Neural progenitor cell (in vitro differentiated cells): ENCODE data around the gene RASEF. TPM values are rescaled to one million over a fixed set of nuclear protein-coding genes. Genes with fewer than 3 reads are reported as not detected.

Source experiments
- DNase-seq: peaks from one replicate; pipeline ENCODE4 v3.0.0-alpha.2; 2016; ENCODE audit warnings: low spot score
- H2AFZ ChIP-seq: fragments of 200-600 bp; sonication (generic); replicated peaks from 2 replicates; pipeline ENCODE4 v1.6.1; 2016; ENCODE audit warnings: antibody characterized with exemption
- H3F3A ChIP-seq: fragments of 200-600 bp; sonication (generic); 2 replicates; pipeline ENCODE4 v1.6.1; 2016; ENCODE audit warnings: antibody characterized with exemption, low read depth
- H3K27ac ChIP-seq: fragments of 200-600 bp; sonication (generic); 2 replicates; pipeline ENCODE4 v1.5.1; 2016; ENCODE audit warnings: mild to moderate bottlenecking
- H3K27me3 ChIP-seq: fragments of 200-600 bp; sonication (generic); 2 replicates; pipeline ENCODE4 v1.6.1; 2016; ENCODE audit warnings: mild to moderate bottlenecking, moderate library complexity
- H3K36me3 ChIP-seq: fragments of 200-600 bp; sonication (generic); 2 replicates; pipeline ENCODE4 v1.5.1; 2016
- H3K4me1 ChIP-seq: fragments of 200-600 bp; sonication (generic); 2 replicates; pipeline ENCODE4 v1.6.1; 2016; ENCODE audit warnings: mixed run types
- H3K4me2 ChIP-seq: fragments of 200-600 bp; sonication (generic); 2 replicates; pipeline ENCODE4 v1.6.1; 2016
- H3K4me3 ChIP-seq: fragments of 200-600 bp; sonication (generic); 2 replicates; pipeline ENCODE4 v1.5.1; 2016
- H3K79me2 ChIP-seq: fragments of 200-600 bp; sonication (generic); 2 replicates; pipeline ENCODE4 v1.6.1; 2016; ENCODE audit warnings: low read depth
- H3K9ac ChIP-seq: fragments of 200-600 bp; sonication (generic); 2 replicates; pipeline ENCODE4 v1.6.1; 2016
- H3K9me3 ChIP-seq: fragments of 200-600 bp; sonication (generic); 2 replicates; pipeline ENCODE4 v1.5.1; 2016; ENCODE audit warnings: low read depth
- H4K20me1 ChIP-seq: fragments of 200-600 bp; sonication (generic); 2 replicates; pipeline ENCODE4 v1.6.1; 2016; ENCODE audit warnings: low read depth
- H3K27ac Mint-ChIP-seq: 3 replicates; pipeline ENCODE4 v1.8.0; 2021; ENCODE audit warnings: mixed read lengths
- H3K27me3 Mint-ChIP-seq: 2 replicates; pipeline ENCODE4 v1.8.0; 2022; ENCODE audit warnings: low read depth, mild to moderate bottlenecking, inconsistent platforms, moderate library complexity, mixed read lengths; ENCODE audit not compliant: insufficient read depth
- H3K36me3 Mint-ChIP-seq: 3 replicates; pipeline ENCODE4 v1.8.0; 2021; ENCODE audit warnings: mixed read lengths
- H3K4me1 Mint-ChIP-seq: 3 replicates; pipeline ENCODE4 v1.8.0; 2021; ENCODE audit warnings: mixed read lengths
- H3K4me3 Mint-ChIP-seq: 3 replicates; pipeline ENCODE4 v1.8.0; 2021; ENCODE audit warnings: mild to moderate bottlenecking, moderate library complexity, mixed read lengths
- H3K9me3 Mint-ChIP-seq: 3 replicates; pipeline ENCODE4 v1.8.0; 2020; ENCODE audit warnings: mixed read lengths
- CTCF ChIP-seq: fragments of 200-600 bp; sonication (generic); IDR thresholded peaks from 2 replicates; pipeline ENCODE4 v1.5.1; 2017; ENCODE audit warnings: antibody characterized with exemption, mild to moderate bottlenecking
- EZH2 ChIP-seq: fragments of 200-600 bp; sonication (generic); IDR thresholded peaks from 2 replicates; pipeline ENCODE4 v1.6.1; 2017; ENCODE audit warnings: antibody characterized with exemption, mild to moderate bottlenecking, moderate library complexity
- EZH2phosphoT487 ChIP-seq: fragments of 200-600 bp; sonication (generic); IDR thresholded peaks from 2 replicates; pipeline ENCODE4 v1.6.1; 2017; ENCODE audit warnings: antibody characterized with exemption
- total RNA-seq: library from RNA; depleted of rRNA; stranded (reverse); fragments of >200 nt; gene quantifications from 2 replicates; pipeline ENCODE4 v1.2.3, GENCODE V29; 2015; ENCODE audit warnings: low replicate concordance

Gene RASEF
- total RNA-seq, 1 donor from 2014 or later: 0.21 TPM

GRCh38 chr9:83039303-83039702, 23.6 kb downstream of the RASEF start:
- Histone ChIP-seq H2AFZ (peak overlapping the region; percentile 69), H3K9ac (no peak overlapping the region), H3F3A (no peaks in the 10 kb centered on the region), H3K4me1 (no peaks in the 10 kb centered on the region), H4K20me1 (no peaks in the 10 kb centered on the region), H3K9me3 (no peaks in the 10 kb centered on the region), H3K79me2 (no peaks in the 10 kb centered on the region), H3K4me3 (no peak overlapping the region), H3K4me2 (no peak overlapping the region), H3K27me3 (no peaks in the 10 kb centered on the region), H3K36me3 (no peaks in the 10 kb centered on the region), H3K27ac (no peak overlapping the region)
- no peaks in the 10 kb centered on the region for H3K27me3 Mint-ChIP-seq
- no peak for DNase-seq
- TF ChIP-seq CTCF (no peak), EZH2phosphoT487 (no peak), EZH2 (no peak)
- no peaks in the 10 kb centered on the region for H3K36me3 Mint-ChIP-seq
- no peaks in the 10 kb centered on the region for H3K9me3 Mint-ChIP-seq
- H3K27ac Mint-ChIP-seq: no peak overlapping the region
- peaks cover 8% of the 10 kb centered on the region for H3K4me1 Mint-ChIP-seq
- H3K4me3 Mint-ChIP-seq: no peak overlapping the region

- no peaks in the 10 kb centered on the region for H3K79me2 ChIP-seq
- H3K4me3 ChIP-seq: no peak overlapping the region
- no peaks in the 10 kb centered on the region for H4K20me1 ChIP-seq
- Mint-ChIP-seq H3K9me3 (no peaks in the 10 kb centered on the region), H3K4me3 (no peak overlapping the region), H3K27ac (no peak overlapping the region), H3K4me1 (no peaks in the 10 kb centered on the region), H3K36me3 (no peaks in the 10 kb centered on the region), H3K27me3 (peaks cover 3% of the 10 kb centered on the region)
- H3K4me1 ChIP-seq: no peaks in the 10 kb centered on the region
- H3F3A ChIP-seq: no peaks in the 10 kb centered on the region
- H3K9ac ChIP-seq: no peak overlapping the region
- H3K27me3 ChIP-seq: no peaks in the 10 kb centered on the region
- no peak overlapping the region for H3K27ac ChIP-seq
- TF ChIP-seq EZH2: no peak
- TF ChIP-seq CTCF: no peak
- no peak for TF ChIP-seq EZH2phosphoT487
- no peaks in the 10 kb centered on the region for H3K9me3 ChIP-seq
- H2AFZ ChIP-seq: no peak overlapping the region
- no peaks in the 10 kb centered on the region for H3K36me3 ChIP-seq
- H3K4me2 ChIP-seq: no peak overlapping the region
- no peak for DNase-seq
Observed at GRCh38 chr9:83036043-83036442, 26.9 kb downstream of the RASEF start.

GRCh38 chr9:83035143-83035542, 27.8 kb downstream of the RASEF start:
- Histone ChIP-seq H3K27ac (no peak overlapping the region), H3F3A (no peaks in the 10 kb centered on the region), H3K4me2 (no peak overlapping the region), H3K79me2 (no peaks in the 10 kb centered on the region), H3K4me1 (no peaks in the 10 kb centered on the region), H3K9ac (no peak overlapping the region), H2AFZ (no peak overlapping the region), H3K4me3 (no peak overlapping the region), H3K27me3 (no peaks in the 10 kb centered on the region), H3K36me3 (no peaks in the 10 kb centered on the region), H3K9me3 (no peaks in the 10 kb centered on the region), H4K20me1 (no peaks in the 10 kb centered on the region)
- Mint-ChIP-seq H3K4me1 (no peaks in the 10 kb centered on the region), H3K4me3 (no peak overlapping the region), H3K36me3 (no peaks in the 10 kb centered on the region), H3K27ac (no peak overlapping the region), H3K9me3 (no peaks in the 10 kb centered on the region), H3K27me3 (peaks cover 5% of the 10 kb centered on the region)
- TF ChIP-seq CTCF (no peak), EZH2phosphoT487 (no peak), EZH2 (no peak)
- DNase-seq: no peak
